PFSK-1 (cell line): ENCODE results near the gene AIF1L.

Experiments used
- FOXP2 ChIP-seq: optimal IDR thresholded peaks from 2 replicates; pipeline ENCODE3; 2011; ENCODE audit warnings: borderline replicate concordance, control low read depth, inconsistent platforms; ENCODE audit not compliant: insufficient read depth; ENCODE audit errors: extremely low read length, extremely low read depth
- POLR2AphosphoS5 ChIP-seq: IDR thresholded peaks from 2 replicates; pipeline ENCODE4 v1.6.1; 2012; ENCODE audit warnings: low read depth, mild to moderate bottlenecking, control low read depth, low read length, moderate library complexity
- REST ChIP-seq, 2 experiments: IDR thresholded peaks; 2 replicates each; pipeline versions ENCODE4 v1.6.1 to v1.8.0; 2011 to 2012; ENCODE audit warnings: low read depth in 2 of 2, low read length in 2 of 2, control low read depth in 1 of 2, inconsistent platforms in 1 of 2, mild to moderate bottlenecking in 1 of 2, moderate library complexity in 1 of 2; ENCODE audit not compliant: insufficient read depth in 1 of 2
- SIN3A ChIP-seq: IDR thresholded peaks from 2 replicates; pipeline ENCODE4 v1.6.1; 2012; ENCODE audit warnings: mild to moderate bottlenecking, low read length, moderate library complexity, borderline replicate concordance; ENCODE audit not compliant: insufficient read depth
- TAF1 ChIP-seq: IDR thresholded peaks from 2 replicates; pipeline ENCODE4 v1.6.1; 2012; ENCODE audit warnings: low read length, control low read depth, borderline replicate concordance; ENCODE audit not compliant: insufficient read depth

The AIF1L gene

GRCh38 chr9:131099102-131099606, 2.8 kb downstream of the AIF1L start:
- TF ChIP-seq REST (IDR thresholded peaks at IDR 0.05; ENCODE audit: insufficient read depth in 1 of 2, low read depth in 2 of 2, low read length in 2 of 2) (no peak), FOXP2 (no peak), POLR2AphosphoS5 (no peak), TAF1 (no peak), SIN3A (no peak)

GRCh38 chr9:131100445-131100844, 4.1 kb downstream of the AIF1L start:
- TF ChIP-seq SIN3A (no peak), POLR2AphosphoS5 (no peak), TAF1 (no peak), FOXP2 (no peak), REST (IDR thresholded peaks at IDR 0.05; ENCODE audit: insufficient read depth in 1 of 2, low read depth in 2 of 2, low read length in 2 of 2) (no peak)

- TF ChIP-seq REST (IDR thresholded peaks at IDR 0.05; ENCODE audit: insufficient read depth in 1 of 2, low read depth in 2 of 2, low read length in 2 of 2) (no peak), POLR2AphosphoS5 (no peak), FOXP2 (no peak)
Measured at GRCh38 chr9:131101207-131101964, 5.1 kb downstream of the AIF1L start.

GRCh38 chr9:131103024-131103423, 6.7 kb downstream of the AIF1L start:
- TF ChIP-seq POLR2AphosphoS5: no peak
- TF ChIP-seq SIN3A: no peak
- TF ChIP-seq FOXP2: no peak
- TF ChIP-seq TAF1: no peak
- no peak for TF ChIP-seq REST (IDR thresholded peaks at IDR 0.05; ENCODE audit: insufficient read depth in 1 of 2, low read depth in 2 of 2, low read length in 2 of 2)
